Transverse colon (tissue), 4 donors: ENCODE data around the gene AFG3L2. TPM values are rescaled to one million over a fixed set of nuclear protein-coding genes. Genes with fewer than 3 reads are reported as not detected.

Source experiments
- DNase-seq: peaks from one replicate; pipeline ENCODE4 v3.0.0-alpha.2; 2019
- H3K27ac ChIP-seq, 4 donors: fragments of 200-600 bp; sonication (generic); 2 replicates each; pipeline ENCODE4 v1.5.1; 2016 to 2018; ENCODE audit warnings: inconsistent platforms in 4 of 4
- H3K27me3 ChIP-seq: fragments of 200-600 bp; sonication (generic); 2 replicates; pipeline ENCODE4 v1.5.1; 2017; ENCODE audit warnings: inconsistent platforms
- H3K36me3 ChIP-seq, 4 donors: fragments of 200-600 bp; sonication (generic); 2 replicates each; pipeline ENCODE4 v1.5.1; 2017 to 2019; ENCODE audit warnings: inconsistent platforms in 4 of 4
- H3K4me1 ChIP-seq, 4 donors: fragments of 200-600 bp; sonication (generic); 2 replicates each; pipeline ENCODE4 v1.5.1; 2017 to 2020; ENCODE audit warnings: inconsistent platforms in 4 of 4
- H3K4me3 ChIP-seq, 4 donors: fragments of 200-600 bp; sonication (generic); 1 replicate in 1 of 4; 2 replicates in 3 of 4; pipeline versions ENCODE4 v1.5.1 to v1.6.1; 2017 to 2019; ENCODE audit warnings: inconsistent platforms in 4 of 4
- H3K9me3 ChIP-seq, 2 donors: fragments of 200-600 bp; sonication (generic); 2 replicates each; pipeline ENCODE4 v1.5.1; 2017 to 2019; ENCODE audit warnings: inconsistent platforms in 2 of 2
- EP300 ChIP-seq: sonication (generic); formaldehyde crosslinking; IDR thresholded peaks from one replicate; pipeline ENCODE4 v1.6.1; 2017; ENCODE audit warnings: antibody characterized with exemption, low read depth
- POLR2A ChIP-seq: fragments of 450-650 bp; IDR thresholded peaks from one replicate; pipeline ENCODE4 v1.6.1; 2016; ENCODE audit warnings: antibody characterized with exemption, mild to moderate bottlenecking, moderate library complexity
- POLR2AphosphoS5 ChIP-seq, 3 donors: sonication (generic); formaldehyde crosslinking; IDR thresholded peaks; one replicate each; pipeline ENCODE4 v1.6.1; 2016; ENCODE audit warnings: antibody characterized with exemption in 3 of 3
- WGBS, 2 donors: methylation state at CpG; one replicate each; pipeline ENCODE4 v1.1.5; 2018; ENCODE audit warnings: low coverage in 1 of 2; 5-methylcytosine and 5-hydroxymethylcytosine counted together
- in situ Hi-C, 4 donors: fragments of 200-750 bp; cut with MboI; loops; one replicate each; pipeline versions ENCODE4 v1.15.0 to v1.15.1; 2017; ENCODE audit warnings: low sequenced_read_pairs in 3 of 4, low pct_ligation_motif_present in 1 of 4, low pct_unique_long_range_greater_than_20kb in 1 of 4
- intact Hi-C: fragments of 100-400 bp; cut with DNase I; formaldehyde crosslinking; loops from one replicate; pipeline ENCODE4 v1.15.1; 2023; ENCODE audit warnings: low total_unique reads
- total RNA-seq, 4 donors: library from RNA; depleted of rRNA; stranded (reverse); fragments of >200 nt; gene quantifications; one replicate each; pipeline ENCODE4 v1.1.0, GENCODE V29; 2016
- TF ChIP-seq, protein P1 (sequence below), 5 experiments: fragments of 200-600 bp in 3 of 5; fragments of 450-650 bp in 2 of 5; sonication (generic) in 3 of 5; IDR thresholded peaks; 1 replicate in 2 of 5; 2 replicates in 3 of 5; pipeline ENCODE4 v1.5.1; 2016 to 2017; ENCODE audit warnings: antibody characterized with exemption in 5 of 5, inconsistent platforms in 3 of 5, mild to moderate bottlenecking in 2 of 5, moderate library complexity in 1 of 5

The AFG3L2 gene
- total RNA-seq, 4 donors from 2014 or later, result 74.1 to 95.6 (median 92.6) TPM

DNA sequence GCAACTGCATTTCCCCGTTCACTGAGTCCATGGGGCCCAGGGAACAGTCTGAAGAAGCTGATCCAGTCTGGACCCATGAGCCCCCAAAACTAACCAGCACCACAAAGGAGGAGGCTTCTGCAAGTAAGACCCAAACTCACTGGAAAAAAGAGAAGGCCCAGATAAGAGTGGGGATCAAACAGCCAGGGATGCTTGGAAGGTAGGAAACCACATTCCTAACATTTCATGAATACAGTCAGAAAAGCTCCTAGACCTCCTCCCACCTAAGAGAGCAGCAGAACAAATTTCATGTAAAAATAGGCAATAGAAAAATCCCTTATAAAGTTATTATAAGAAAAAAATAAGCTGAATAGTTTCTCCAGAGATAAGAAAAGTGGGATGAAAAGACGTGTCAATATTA lies 38.6 kb downstream of the AFG3L2 start:
- no peak for TF ChIP-seq POLR2A
- TF ChIP-seq EP300, result no peak
- TF ChIP-seq, protein P1, sequence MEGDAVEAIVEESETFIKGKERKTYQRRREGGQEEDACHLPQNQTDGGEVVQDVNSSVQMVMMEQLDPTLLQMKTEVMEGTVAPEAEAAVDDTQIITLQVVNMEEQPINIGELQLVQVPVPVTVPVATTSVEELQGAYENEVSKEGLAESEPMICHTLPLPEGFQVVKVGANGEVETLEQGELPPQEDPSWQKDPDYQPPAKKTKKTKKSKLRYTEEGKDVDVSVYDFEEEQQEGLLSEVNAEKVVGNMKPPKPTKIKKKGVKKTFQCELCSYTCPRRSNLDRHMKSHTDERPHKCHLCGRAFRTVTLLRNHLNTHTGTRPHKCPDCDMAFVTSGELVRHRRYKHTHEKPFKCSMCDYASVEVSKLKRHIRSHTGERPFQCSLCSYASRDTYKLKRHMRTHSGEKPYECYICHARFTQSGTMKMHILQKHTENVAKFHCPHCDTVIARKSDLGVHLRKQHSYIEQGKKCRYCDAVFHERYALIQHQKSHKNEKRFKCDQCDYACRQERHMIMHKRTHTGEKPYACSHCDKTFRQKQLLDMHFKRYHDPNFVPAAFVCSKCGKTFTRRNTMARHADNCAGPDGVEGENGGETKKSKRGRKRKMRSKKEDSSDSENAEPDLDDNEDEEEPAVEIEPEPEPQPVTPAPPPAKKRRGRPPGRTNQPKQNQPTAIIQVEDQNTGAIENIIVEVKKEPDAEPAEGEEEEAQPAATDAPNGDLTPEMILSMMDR (IDR thresholded peaks at IDR 0.05), result no peak
- no peak for TF ChIP-seq POLR2AphosphoS5 (IDR thresholded peaks at IDR 0.05)
- in situ Hi-C loops, result no loop called here
- H3K36me3 ChIP-seq, result peaks cover 0 to 53% (median 10%) of the 10 kb centered on the region in 4 donors

DNA sequence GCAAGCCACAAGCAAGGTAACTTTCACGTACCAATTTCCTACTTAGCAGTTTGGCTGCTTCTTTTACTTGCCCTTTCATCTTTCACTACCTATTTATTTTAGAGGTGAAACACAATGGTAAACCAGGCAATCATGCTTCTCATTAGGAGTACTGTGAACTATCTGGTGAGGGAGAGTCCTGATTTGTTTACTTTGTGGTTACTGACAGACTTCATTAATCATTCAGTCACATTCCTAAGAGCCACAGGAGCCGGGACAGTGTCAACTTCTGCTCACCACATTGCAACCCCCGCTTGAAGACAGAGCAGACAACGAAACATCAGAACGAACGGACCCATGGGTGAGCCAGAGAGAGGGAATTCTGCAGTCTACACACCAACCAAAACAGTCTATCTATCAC lies 40.1 kb downstream of the AFG3L2 start:
- peaks cover 0 to 38% (median 2%) of the 10 kb centered on the region in 4 donors for H3K36me3 ChIP-seq
- peaks cover 0 to 5% (median 0%) of the 10 kb centered on the region in 4 donors for H3K4me1 ChIP-seq
- intact Hi-C loops (no loop called here), in situ Hi-C loops (no loop called here)
- no peak overlapping the region for H3K27ac ChIP-seq
- H3K9me3 ChIP-seq, result no peaks in the 10 kb centered on the region
- TF ChIP-seq, protein P1 (IDR thresholded peaks at IDR 0.05), result no peak
- no peak for DNase-seq
- no peak overlapping the region for H3K4me3 ChIP-seq
- H3K27me3 ChIP-seq, result no peaks in the 10 kb centered on the region
- WGBS, 2 donors, result 71 to 86% methylated on average over 5 to 6 of the region's 6 CpGs

More for the DNA sequence above, 38.6 kb downstream of the AFG3L2 start:
- Histone ChIP-seq H3K9me3 (no peaks in the 10 kb centered on the region), H3K27me3 (no peaks in the 10 kb centered on the region), H3K4me1 (peaks cover 0 to 5% (median 0%) of the 10 kb centered on the region in 4 donors), H3K27ac (no peak overlapping the region), H3K4me3 (no peak overlapping the region)
- intact Hi-C loops, result no loop called here
- 88 to 100% methylated on average over 2 of the region's 2 CpGs for WGBS, 2 donors
- DNase-seq, result no peak

DNA sequence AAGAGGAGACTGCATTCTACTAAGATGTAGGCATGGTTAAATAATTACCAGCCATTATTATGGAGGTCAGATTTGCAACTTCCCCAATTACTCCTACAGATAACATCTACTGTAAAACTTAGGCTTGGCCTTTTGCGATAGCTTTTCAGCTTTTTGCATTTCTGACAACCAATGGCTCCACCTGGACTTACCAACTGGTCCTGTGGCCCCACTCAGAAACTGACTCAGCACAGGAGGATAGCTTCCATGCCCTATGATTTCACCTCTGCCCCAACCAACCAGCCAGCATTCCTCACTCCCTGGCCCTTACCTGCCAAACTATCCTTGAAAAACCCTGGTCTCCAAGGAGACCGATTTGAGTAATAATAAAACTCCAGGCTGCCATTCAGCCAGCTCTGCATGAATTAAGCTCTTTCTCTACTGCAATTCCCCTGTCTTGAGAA lies 40.8 kb downstream of the AFG3L2 start:
- Histone ChIP-seq H3K27me3 (no peaks in the 10 kb centered on the region), H3K27ac (no peak overlapping the region), H3K36me3 (peaks cover 0 to 31% (median 0%) of the 10 kb centered on the region in 4 donors), H3K4me1 (peaks cover 0 to 5% (median 0%) of the 10 kb centered on the region in 4 donors), H3K9me3 (no peaks in the 10 kb centered on the region), H3K4me3 (no peak overlapping the region)
- TF ChIP-seq, protein P1 (IDR thresholded peaks at IDR 0.05), result no peak
- no peak for TF ChIP-seq POLR2A
- TF ChIP-seq POLR2AphosphoS5 (IDR thresholded peaks at IDR 0.05), result no peak
- TF ChIP-seq EP300, result no peak
- 65 to 100% methylated on average over 2 of the region's 2 CpGs for WGBS, 2 donors
- intact Hi-C loops (no loop called here), in situ Hi-C loops (no loop called here)
- no peak for DNase-seq

DNA sequence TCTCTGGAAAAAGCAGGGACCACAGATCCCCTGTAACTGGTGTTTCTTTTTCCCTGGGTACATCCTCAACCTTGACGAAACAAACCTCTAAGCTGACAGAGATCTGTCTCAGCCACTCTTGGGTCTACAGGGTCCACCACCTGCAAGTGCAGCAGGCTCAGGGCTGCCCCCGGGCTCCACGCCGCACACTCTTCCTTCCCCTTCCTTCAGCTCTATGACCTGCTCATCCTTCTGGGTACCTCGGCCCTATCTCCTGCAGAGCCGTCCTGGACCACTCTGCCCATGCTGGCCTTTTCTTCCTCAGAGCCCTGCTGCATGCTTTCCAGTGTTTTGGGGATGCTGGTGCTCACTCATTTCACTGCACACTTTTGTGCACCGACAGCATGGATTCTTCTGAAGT lies 41.5 kb downstream of the AFG3L2 start:
- WGBS, 2 donors, result 82% methylated on average over 7 of the region's 7 CpGs; no CpG with 5 or more reads in 1 of the 2 donors
- no peaks in the 10 kb centered on the region for H3K27me3 ChIP-seq
- intact Hi-C loops, result no loop called here
- in situ Hi-C loops, result no loop called here
- no peak overlapping the region for H3K27ac ChIP-seq
- H3K4me3 ChIP-seq, result no peak overlapping the region
- no peak for DNase-seq
- H3K4me1 ChIP-seq, result peaks cover 0 to 5% (median 0%) of the 10 kb centered on the region in 4 donors
- TF ChIP-seq POLR2A, result no peak
- TF ChIP-seq, protein P1 (IDR thresholded peaks at IDR 0.05), result no peak
- no peak for TF ChIP-seq EP300
- no peak for TF ChIP-seq POLR2AphosphoS5 (IDR thresholded peaks at IDR 0.05)
- H3K36me3 ChIP-seq, result peaks cover 0 to 28% (median 0%) of the 10 kb centered on the region in 4 donors
- no peaks in the 10 kb centered on the region for H3K9me3 ChIP-seq
